Nephron progenitor cell (in vitro differentiated cells): ENCODE data around the gene SOCS6.

ENCODE experiments used
- DNase-seq: peaks from one replicate; pipeline ENCODE4 v3.0.0; 2021
- H3K27ac Mint-ChIP-seq: 2 replicates; pipeline ENCODE4 v1.8.0; 2021; ENCODE audit warnings: mild to moderate bottlenecking, moderate library complexity, mixed read lengths
- H3K27me3 Mint-ChIP-seq: 2 replicates; pipeline ENCODE4 v1.8.0; 2021; ENCODE audit warnings: mild to moderate bottlenecking, low read depth, mixed read lengths; ENCODE audit not compliant: poor library complexity
- H3K36me3 Mint-ChIP-seq: 2 replicates; pipeline ENCODE4 v1.8.0; 2021; ENCODE audit warnings: low read depth, mixed read lengths
- H3K4me1 Mint-ChIP-seq: 2 replicates; pipeline ENCODE4 v1.8.0; 2021; ENCODE audit warnings: mixed read lengths
- H3K4me3 Mint-ChIP-seq: 2 replicates; pipeline ENCODE4 v1.8.0; 2021; ENCODE audit warnings: mild to moderate bottlenecking, moderate library complexity, mixed read lengths
- H3K9me3 Mint-ChIP-seq: 2 replicates; pipeline ENCODE4 v1.8.0; 2021; ENCODE audit warnings: mild to moderate bottlenecking, moderate library complexity, mixed read lengths
- CTCF ChIP-seq: fragments of 200-600 bp; sonication (generic); IDR thresholded peaks from 2 replicates; pipeline ENCODE4 v1.5.0; 2021; ENCODE audit warnings: antibody characterized with exemption

SOCS6 gene

DNA sequence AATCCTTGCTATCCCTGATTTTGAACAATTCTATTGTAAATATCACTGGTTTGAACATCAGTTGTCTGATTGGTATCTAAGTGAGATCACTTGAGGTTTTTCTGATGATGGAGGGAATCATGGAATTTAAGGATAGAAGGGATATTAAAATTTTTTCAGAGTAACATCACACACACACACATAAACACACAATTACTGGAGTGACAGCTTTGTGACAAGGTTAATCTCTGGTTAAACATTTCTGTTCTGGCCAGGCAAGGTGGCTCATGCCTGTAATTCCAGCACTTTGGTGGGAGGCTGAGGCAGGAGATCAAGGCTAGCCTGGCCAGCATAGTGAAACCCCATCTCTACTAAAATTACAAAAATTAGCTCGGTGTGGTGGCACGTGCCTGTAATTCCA, 85.3 kb downstream of the SOCS6 start:
- H3K27ac Mint-ChIP-seq = peak overlapping the region; percentile 56
- peaks cover 4% of the 10 kb centered on the region for H3K9me3 Mint-ChIP-seq
- no peak overlapping the region for H3K4me3 Mint-ChIP-seq
- no peak for DNase-seq
- H3K4me1 Mint-ChIP-seq = peaks cover 32% of the 10 kb centered on the region
- peaks cover 8% of the 10 kb centered on the region for H3K27me3 Mint-ChIP-seq
- no peaks in the 10 kb centered on the region for H3K36me3 Mint-ChIP-seq
- TF ChIP-seq CTCF = no peak

GRCh38 chr18:70376137-70376913, 87.5 kb downstream of the SOCS6 start:
- Mint-ChIP-seq H3K27me3 (peaks cover 3% of the 10 kb centered on the region), H3K36me3 (no peaks in the 10 kb centered on the region), H3K27ac (no peak overlapping the region), H3K4me3 (no peak overlapping the region), H3K9me3 (peaks cover 4% of the 10 kb centered on the region), H3K4me1 (peaks cover 37% of the 10 kb centered on the region)
- no peak for DNase-seq
- no peak for TF ChIP-seq CTCF

- H3K9me3 Mint-ChIP-seq = peaks cover 4% of the 10 kb centered on the region
- no peak overlapping the region for H3K4me3 Mint-ChIP-seq
- no peak for TF ChIP-seq CTCF
- peaks cover 3% of the 10 kb centered on the region for H3K27me3 Mint-ChIP-seq
- no peak for DNase-seq
- H3K27ac Mint-ChIP-seq = no peak overlapping the region
- H3K36me3 Mint-ChIP-seq = no peaks in the 10 kb centered on the region
- peaks cover 42% of the 10 kb centered on the region for H3K4me1 Mint-ChIP-seq
Measured at GRCh38 chr18:70376914-70377258, 88.0 kb downstream of the SOCS6 start.

- Mint-ChIP-seq H3K4me3 (no peak overlapping the region), H3K9me3 (peaks cover 4% of the 10 kb centered on the region)
Measured at GRCh38 chr18:70377317-70377799, 88.5 kb downstream of the SOCS6 start.

GRCh38 chr18:70377857-70378701, 89.2 kb downstream of the SOCS6 start:
- DNase-seq = no peak
- Mint-ChIP-seq H3K4me1 (peaks cover 42% of the 10 kb centered on the region), H3K27ac (peak overlapping the region; percentile 75), H3K27me3 (no peaks in the 10 kb centered on the region), H3K4me3 (no peak overlapping the region), H3K9me3 (peaks cover 4% of the 10 kb centered on the region), H3K36me3 (no peaks in the 10 kb centered on the region)
- no peak for TF ChIP-seq CTCF

More at GRCh38 chr18:70377317-70377799, 88.5 kb downstream of the SOCS6 start:
- Mint-ChIP-seq H3K27ac (peak overlapping the region; percentile 35), H3K4me1 (peaks cover 47% of the 10 kb centered on the region), H3K27me3 (peaks cover 3% of the 10 kb centered on the region), H3K36me3 (no peaks in the 10 kb centered on the region)
- peak; percentile 8 for DNase-seq
- no peak for TF ChIP-seq CTCF
